Tibial nerve (tissue), 4 donors: ENCODE measurements around the gene LAMP1.

Experiments
- EP300 ChIP-seq, 2 donors: sonication (generic); formaldehyde crosslinking; IDR thresholded peaks; one replicate each; pipeline ENCODE4 v1.6.1; 2017; ENCODE audit warnings: antibody characterized with exemption in 2 of 2, mild to moderate bottlenecking in 1 of 2
- POLR2A ChIP-seq, 2 donors: fragments of 450-650 bp; IDR thresholded peaks; one replicate each; pipeline ENCODE4 v1.6.1; 2017; ENCODE audit warnings: antibody characterized with exemption in 2 of 2, mild to moderate bottlenecking in 2 of 2, moderate library complexity in 2 of 2
- TF ChIP-seq, protein P1 (sequence below), 5 experiments: fragments of 200-600 bp in 3 of 5; fragments of 450-650 bp in 2 of 5; sonication (generic) in 3 of 5; IDR thresholded peaks; one replicate each; pipeline ENCODE4 v1.5.1; 2016 to 2019; ENCODE audit warnings: antibody characterized with exemption in 5 of 5, mild to moderate bottlenecking in 3 of 5, moderate library complexity in 2 of 5

DNA sequence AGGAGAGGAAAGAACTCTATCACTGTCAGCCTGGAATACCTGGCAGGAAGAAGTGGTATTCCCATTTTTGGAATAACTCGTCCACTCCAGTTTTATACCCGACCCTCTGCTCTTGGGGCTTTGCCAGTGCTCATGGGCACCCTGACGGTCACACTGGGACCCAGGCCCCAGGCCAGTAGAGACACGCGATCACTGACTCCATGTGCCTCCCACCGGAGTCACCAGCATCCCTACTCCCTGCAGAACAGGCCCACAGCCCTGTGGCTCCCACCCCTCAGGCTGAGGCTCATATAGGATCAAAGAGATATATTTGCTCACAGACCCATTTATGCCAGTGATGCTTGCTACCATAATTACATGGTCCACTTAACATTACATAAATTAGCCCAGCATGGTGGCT, 63.4 kb downstream of the LAMP1 start:
- TF ChIP-seq, protein P1, sequence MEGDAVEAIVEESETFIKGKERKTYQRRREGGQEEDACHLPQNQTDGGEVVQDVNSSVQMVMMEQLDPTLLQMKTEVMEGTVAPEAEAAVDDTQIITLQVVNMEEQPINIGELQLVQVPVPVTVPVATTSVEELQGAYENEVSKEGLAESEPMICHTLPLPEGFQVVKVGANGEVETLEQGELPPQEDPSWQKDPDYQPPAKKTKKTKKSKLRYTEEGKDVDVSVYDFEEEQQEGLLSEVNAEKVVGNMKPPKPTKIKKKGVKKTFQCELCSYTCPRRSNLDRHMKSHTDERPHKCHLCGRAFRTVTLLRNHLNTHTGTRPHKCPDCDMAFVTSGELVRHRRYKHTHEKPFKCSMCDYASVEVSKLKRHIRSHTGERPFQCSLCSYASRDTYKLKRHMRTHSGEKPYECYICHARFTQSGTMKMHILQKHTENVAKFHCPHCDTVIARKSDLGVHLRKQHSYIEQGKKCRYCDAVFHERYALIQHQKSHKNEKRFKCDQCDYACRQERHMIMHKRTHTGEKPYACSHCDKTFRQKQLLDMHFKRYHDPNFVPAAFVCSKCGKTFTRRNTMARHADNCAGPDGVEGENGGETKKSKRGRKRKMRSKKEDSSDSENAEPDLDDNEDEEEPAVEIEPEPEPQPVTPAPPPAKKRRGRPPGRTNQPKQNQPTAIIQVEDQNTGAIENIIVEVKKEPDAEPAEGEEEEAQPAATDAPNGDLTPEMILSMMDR (IDR thresholded peaks at IDR 0.05): no peak
- TF ChIP-seq POLR2A (IDR thresholded peaks at IDR 0.05) (no peak), EP300 (IDR thresholded peaks at IDR 0.05) (no peak)
